Parathyroid adenoma (tissue), 2 donors: Measurements from ENCODE around the gene RNF39.

Experiments
- H2AFZ ChIP-seq: fragments of 300-600 bp; sonication (generic); one replicate; pipeline ENCODE4 v1.7.0; 2017; ENCODE audit warnings: antibody characterized with exemption, mild to moderate bottlenecking
- H3K27ac ChIP-seq: fragments of 300-600 bp; sonication (generic); one replicate; pipeline ENCODE4 v1.7.0; 2017
- H3K27me3 ChIP-seq: fragments of 300-600 bp; sonication (generic); one replicate; pipeline ENCODE4 v1.7.0; 2017; ENCODE audit warnings: low read length; ENCODE audit not compliant: control insufficient read depth, insufficient read depth
- H3K36me3 ChIP-seq: fragments of 300-600 bp; sonication (generic); one replicate; pipeline ENCODE4 v1.7.0; 2017; ENCODE audit warnings: low read length; ENCODE audit not compliant: control insufficient read depth, insufficient read depth
- H3K4me1 ChIP-seq: fragments of 300-600 bp; sonication (generic); one replicate; pipeline ENCODE4 v1.7.0; 2017; ENCODE audit warnings: control low read depth
- H3K4me2 ChIP-seq: fragments of 300-600 bp; sonication (generic); one replicate; pipeline ENCODE4 v1.7.0; 2017; ENCODE audit warnings: low read length
- H3K4me3 ChIP-seq: fragments of 300-600 bp; sonication (generic); one replicate; pipeline ENCODE4 v1.7.0; 2017; ENCODE audit warnings: low read depth, low read length
- H3K79me2 ChIP-seq: fragments of 300-600 bp; sonication (generic); one replicate; pipeline ENCODE4 v1.7.0; 2017; ENCODE audit warnings: control low read depth
- H3K9ac ChIP-seq: fragments of 300-600 bp; sonication (generic); one replicate; pipeline ENCODE4 v1.7.0; 2017; ENCODE audit warnings: mild to moderate bottlenecking
- H3K9me3 ChIP-seq: fragments of 300-600 bp; sonication (generic); one replicate; pipeline ENCODE4 v1.7.0; 2017; ENCODE audit warnings: low read length; ENCODE audit not compliant: control insufficient read depth
- TF ChIP-seq, protein P1 (sequence below): fragments of 300-600 bp; sonication (generic); IDR thresholded peaks from one replicate; pipeline ENCODE4 v1.7.0; 2017; ENCODE audit warnings: antibody characterized with exemption, mild to moderate bottlenecking
- donor health status: primary hyperparathyroidism.

The RNF39 gene

DNA sequence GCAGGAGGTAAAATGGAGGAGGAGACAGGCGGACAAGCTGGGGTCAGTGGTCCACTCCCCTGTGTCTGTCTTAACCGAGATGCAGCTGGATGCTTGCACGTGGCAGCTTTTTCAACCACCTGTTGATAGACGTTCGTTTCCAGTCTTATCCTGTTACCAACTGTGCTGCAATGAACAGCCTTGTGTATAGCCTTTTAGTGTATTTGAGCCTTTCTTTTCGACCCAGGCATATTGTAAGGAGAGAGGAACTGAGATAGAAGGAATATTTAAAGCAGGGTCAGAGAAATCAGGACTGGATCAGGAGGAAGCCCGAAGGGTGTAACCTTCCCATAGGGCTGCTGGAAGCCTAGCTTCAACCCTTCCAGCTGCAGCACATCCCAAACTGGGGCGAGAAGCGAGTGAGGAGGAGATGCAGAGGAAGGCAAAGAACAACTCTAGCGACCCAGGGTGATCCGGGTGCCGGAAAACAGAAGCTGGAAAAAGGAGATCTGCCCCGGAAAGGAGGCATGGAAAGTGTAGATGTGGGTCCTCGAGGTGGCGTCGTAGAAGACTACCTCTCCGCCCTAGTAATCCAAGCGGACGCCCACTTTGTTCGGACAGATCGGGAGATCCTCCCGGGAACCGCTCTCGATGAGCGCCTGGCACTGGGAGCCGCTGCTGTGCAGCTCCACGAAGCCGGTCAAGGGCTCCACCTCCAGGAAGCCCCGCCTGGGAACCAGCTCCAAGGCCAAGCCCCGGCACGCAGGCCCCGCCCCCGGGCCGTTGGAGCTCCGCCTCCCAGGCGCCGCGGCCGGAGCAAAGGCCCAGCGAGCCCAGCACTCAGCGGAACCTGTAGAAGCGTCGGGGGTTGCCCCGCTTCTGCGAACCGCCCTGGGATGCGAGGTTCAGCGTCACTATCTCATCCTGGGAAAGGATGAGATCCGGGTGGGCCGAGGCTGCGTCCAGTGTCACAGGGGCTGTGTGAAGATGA, 26.2 kb upstream of the RNF39 start:
- Histone ChIP-seq H3K4me1 (peaks cover 8% of the 10 kb centered on the region), H2AFZ (peak overlapping the region; percentile 75), H3K9me3 (no peaks in the 10 kb centered on the region), H3K27ac (peak overlapping the region; percentile 3), H3K27me3 (no peaks in the 10 kb centered on the region), H3K4me3 (peak overlapping the region; percentile 49), H3K4me2 (peak overlapping the region; percentile 94), H3K9ac (no peak overlapping the region), H3K36me3 (no peaks in the 10 kb centered on the region), H3K79me2 (no peaks in the 10 kb centered on the region)
- TF ChIP-seq, protein P1, sequence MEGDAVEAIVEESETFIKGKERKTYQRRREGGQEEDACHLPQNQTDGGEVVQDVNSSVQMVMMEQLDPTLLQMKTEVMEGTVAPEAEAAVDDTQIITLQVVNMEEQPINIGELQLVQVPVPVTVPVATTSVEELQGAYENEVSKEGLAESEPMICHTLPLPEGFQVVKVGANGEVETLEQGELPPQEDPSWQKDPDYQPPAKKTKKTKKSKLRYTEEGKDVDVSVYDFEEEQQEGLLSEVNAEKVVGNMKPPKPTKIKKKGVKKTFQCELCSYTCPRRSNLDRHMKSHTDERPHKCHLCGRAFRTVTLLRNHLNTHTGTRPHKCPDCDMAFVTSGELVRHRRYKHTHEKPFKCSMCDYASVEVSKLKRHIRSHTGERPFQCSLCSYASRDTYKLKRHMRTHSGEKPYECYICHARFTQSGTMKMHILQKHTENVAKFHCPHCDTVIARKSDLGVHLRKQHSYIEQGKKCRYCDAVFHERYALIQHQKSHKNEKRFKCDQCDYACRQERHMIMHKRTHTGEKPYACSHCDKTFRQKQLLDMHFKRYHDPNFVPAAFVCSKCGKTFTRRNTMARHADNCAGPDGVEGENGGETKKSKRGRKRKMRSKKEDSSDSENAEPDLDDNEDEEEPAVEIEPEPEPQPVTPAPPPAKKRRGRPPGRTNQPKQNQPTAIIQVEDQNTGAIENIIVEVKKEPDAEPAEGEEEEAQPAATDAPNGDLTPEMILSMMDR: no peak

DNA sequence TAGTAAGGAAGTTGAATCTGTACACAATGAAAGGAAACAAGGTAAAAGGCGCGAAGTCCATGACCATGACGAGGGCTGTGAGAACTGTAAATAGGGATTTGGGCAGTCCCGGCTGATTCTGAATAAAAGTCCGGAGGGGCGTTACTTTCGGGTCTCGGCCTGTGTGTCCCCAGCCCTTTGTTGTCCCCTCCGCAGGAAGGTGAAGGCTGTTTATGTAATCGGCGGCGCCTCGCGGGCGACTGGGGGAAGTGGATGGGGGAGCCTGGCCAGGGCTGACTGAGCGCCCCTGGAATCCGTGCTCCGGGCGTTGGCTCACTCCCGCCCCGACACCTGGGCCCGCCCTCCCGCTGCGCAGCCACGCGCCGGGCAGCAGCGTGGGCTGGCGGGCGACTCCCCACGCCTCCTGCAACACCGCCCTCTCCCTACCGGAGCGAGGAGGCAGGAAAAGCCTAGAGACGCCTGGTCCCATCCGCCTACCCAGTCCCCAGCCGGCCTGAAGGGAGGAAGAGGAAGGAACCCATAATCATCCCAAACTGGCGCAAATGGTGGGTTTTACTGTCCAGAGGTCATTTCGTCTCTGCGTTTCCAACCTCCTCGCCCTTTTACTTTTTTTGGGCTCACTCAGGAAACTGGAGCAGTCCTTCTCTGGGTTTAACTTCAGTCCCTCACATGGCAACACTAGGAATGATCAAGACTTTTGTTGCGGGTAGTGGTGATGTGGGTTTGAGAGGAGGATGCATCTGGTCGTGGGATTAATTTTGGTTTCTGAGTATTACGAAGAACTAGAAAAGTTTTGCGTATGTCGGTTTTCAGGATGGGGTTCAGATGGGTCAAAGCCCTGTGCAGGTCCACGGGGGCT, 25.2 kb upstream of the RNF39 start:
- H3K4me1 ChIP-seq: peaks cover 8% of the 10 kb centered on the region
- H3K36me3 ChIP-seq: no peaks in the 10 kb centered on the region
- no peaks in the 10 kb centered on the region for H3K9me3 ChIP-seq
- peak overlapping the region; percentile 94 for H3K4me2 ChIP-seq
- H3K9ac ChIP-seq: no peak overlapping the region
- H2AFZ ChIP-seq: peak overlapping the region; percentile 45
- H3K79me2 ChIP-seq: no peaks in the 10 kb centered on the region
- TF ChIP-seq, protein P1: no peak
- H3K4me3 ChIP-seq: peak overlapping the region; percentile 49
- no peak overlapping the region for H3K27ac ChIP-seq
- H3K27me3 ChIP-seq: no peaks in the 10 kb centered on the region

DNA sequence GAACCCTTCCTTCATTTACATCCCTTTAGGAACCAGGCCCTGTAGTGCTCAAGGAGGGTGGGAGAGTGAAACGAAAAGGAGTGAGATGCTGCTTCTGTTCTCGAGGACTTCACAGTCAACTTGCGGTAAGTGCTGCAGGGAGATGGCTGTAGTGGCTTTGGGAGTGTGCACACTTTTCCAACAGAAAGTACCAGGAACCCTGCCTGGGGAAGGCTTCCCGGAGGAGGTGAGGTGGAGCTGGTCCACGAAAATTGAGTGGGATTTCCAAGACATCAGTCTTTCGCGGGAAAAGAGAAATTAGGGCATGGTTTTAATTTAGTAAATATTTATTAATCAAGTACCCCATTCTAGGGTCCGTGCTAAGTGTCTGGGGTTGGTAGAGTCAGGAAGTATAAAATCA, 24.6 kb upstream of the RNF39 start:
- H3K79me2 ChIP-seq: no peaks in the 10 kb centered on the region
- H3K36me3 ChIP-seq: no peaks in the 10 kb centered on the region
- TF ChIP-seq, protein P1: no peak
- no peak overlapping the region for H3K9ac ChIP-seq
- H3K4me3 ChIP-seq: peak overlapping the region; percentile 49
- H3K4me2 ChIP-seq: peak overlapping the region; percentile 94
- no peaks in the 10 kb centered on the region for H3K9me3 ChIP-seq
- no peak overlapping the region for H2AFZ ChIP-seq
- H3K27ac ChIP-seq: no peak overlapping the region
- no peaks in the 10 kb centered on the region for H3K27me3 ChIP-seq
- H3K4me1 ChIP-seq: peaks cover 8% of the 10 kb centered on the region

DNA sequence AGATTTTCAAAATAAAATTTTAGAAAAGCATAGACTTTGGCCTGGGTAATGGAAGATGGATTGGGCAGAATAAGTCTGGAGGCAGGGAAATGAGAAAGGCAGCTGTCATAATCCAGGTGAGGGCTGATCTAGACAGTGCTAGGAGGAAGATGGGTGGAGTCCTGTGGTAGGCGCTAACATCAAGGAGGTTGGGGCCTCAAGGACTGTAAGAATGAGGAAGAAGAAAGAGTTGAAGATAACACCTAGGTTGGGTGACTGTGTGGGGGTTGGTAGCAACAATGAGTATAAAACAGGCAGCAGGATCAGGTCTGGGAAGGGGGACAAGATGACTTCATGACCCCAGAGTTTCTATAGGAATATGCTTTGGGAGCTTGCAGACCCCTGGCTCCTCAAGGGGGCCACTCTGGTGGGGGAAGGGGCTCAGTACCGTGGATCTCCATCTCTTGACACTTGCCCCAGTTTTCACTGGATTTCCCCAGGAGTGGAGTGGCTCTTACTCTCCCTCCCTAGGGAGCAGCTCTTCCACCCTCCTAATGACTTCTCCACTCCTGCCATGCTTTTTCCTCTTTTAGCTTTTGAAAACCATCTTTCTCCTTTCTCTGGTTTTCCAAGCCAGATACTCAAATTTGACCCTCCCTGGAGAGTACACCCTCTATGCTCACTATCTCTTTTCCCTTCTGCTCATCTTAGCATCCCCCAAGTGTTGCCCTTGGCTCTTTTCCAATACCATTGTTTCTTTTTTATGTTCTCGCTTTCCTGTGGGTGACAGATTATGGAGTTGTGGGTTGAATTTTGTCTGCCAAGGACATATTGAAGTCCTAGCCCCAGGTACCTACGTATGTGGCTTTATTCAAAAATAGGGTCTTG, 22.6 kb upstream of the RNF39 start:
- Histone ChIP-seq H3K36me3 (no peaks in the 10 kb centered on the region), H3K4me2 (no peak overlapping the region), H3K79me2 (no peaks in the 10 kb centered on the region), H3K4me3 (no peak overlapping the region), H3K4me1 (peaks cover 2% of the 10 kb centered on the region), H3K27ac (no peak overlapping the region), H2AFZ (no peak overlapping the region), H3K9me3 (no peaks in the 10 kb centered on the region), H3K27me3 (no peaks in the 10 kb centered on the region), H3K9ac (no peak overlapping the region)
- TF ChIP-seq, protein P1: no peak
